GM19395 (cell line): ENCODE results near the gene SERHL2.
A peak's percentile ranks its signal among the peaks of the same experiment; 100 is the strongest.
"Not testable (repeated sequence)": the region's sequence is repeated elsewhere in the genome, so short reads cannot be mapped to it uniquely, and the experiment has no call there.

Source experiments
- ATAC-seq: cut with Tn5 transposase; IDR thresholded peaks from one replicate; pipeline ENCODE4 v1.9.1; 2021; ENCODE audit warnings: mild to moderate bottlenecking, moderate library complexity; ENCODE audit not compliant: unreplicated experiment

The SERHL2 gene

GRCh38 chr22:42603427-42603826, 49.7 kb downstream of the SERHL2 start:
- no peak for ATAC-seq

GRCh38 chr22:42604403-42604802, 50.6 kb downstream of the SERHL2 start:
- ATAC-seq, result no peak

- ATAC-seq, result not testable (repeated sequence)
Observed at GRCh38 chr22:42607641-42608040, 53.9 kb downstream of the SERHL2 start.

DNA sequence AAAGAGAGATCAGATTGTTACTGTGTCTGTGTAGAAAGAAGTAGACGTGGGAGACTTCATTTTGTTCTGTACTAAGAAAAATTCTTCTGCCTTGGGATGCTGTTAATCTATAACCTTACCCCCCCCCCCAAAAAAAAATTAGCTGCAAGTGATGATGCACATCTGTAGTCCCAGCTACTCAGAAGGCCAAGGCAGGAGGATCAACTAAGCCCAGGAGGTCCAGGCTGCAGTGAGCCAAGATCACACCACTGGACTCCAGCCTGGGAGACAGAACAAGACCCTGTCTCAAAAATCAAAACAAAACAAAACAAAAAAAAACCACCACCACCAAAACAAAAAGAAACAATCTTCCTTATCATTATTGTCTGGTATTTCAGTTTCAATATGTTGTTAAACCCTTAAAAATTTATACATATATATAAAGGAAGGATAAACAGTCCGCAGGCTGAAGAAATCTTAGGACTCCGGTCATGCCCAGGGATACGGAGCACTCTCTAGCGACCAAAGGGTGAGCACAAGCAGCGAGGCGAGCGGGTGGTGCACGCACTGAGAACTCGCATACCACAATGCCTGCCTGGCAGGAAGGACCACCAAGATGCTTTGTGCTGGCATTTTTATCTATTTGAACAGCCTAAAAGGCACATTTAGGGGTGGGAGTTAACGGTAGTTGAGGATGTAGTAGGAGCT, 54.5 kb downstream of the SERHL2 start:
- no peak for ATAC-seq

DNA sequence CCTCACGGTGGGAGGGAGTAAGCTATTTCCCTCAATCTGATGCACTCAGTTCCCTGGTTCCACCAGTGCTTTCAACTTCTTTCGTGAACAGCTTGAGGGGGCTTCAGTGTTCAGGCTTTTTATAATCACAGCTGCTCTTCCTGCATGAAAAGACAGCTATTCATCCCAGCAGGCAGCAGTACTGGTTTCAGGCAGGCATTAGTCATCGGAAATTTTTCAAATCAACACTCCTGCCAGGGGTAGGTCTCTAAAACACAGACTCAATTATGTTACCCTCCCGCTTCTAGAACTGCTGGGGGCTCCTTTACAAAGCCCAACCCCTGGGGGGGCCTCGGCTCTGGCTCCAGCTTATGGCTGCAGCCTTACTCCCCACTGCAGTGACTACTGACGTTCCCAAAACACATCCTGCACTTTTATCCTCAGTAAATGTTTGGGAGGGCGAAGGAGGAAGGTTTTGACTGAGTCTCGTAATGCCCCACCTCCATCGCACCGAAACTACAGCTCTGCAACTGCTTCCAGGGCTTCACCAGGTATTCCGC, 55.1 kb downstream of the SERHL2 start:
- no peak for ATAC-seq

DNA sequence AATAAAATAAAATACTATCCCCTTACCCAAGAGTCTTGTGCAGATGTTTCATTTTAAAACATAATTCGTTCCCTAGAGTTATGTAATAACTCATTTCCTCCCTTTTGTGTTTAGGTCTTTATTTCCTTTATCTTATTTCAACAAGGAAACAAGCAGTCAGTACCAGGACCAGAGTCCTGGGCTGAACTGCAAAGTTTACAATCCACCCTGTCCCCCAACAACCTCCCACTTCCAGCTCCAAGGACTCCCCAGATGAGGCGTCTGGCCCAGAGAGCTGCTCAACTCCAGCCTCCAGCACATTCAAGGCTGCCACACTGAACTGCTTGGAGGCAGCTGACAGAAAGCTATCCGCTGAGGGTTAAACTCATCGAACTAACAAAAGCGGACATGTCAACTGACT, 56.4 kb downstream of the SERHL2 start:
- no peak for ATAC-seq

GRCh38 chr22:42611051-42611450, 57.3 kb downstream of the SERHL2 start:
- no peak for ATAC-seq

DNA sequence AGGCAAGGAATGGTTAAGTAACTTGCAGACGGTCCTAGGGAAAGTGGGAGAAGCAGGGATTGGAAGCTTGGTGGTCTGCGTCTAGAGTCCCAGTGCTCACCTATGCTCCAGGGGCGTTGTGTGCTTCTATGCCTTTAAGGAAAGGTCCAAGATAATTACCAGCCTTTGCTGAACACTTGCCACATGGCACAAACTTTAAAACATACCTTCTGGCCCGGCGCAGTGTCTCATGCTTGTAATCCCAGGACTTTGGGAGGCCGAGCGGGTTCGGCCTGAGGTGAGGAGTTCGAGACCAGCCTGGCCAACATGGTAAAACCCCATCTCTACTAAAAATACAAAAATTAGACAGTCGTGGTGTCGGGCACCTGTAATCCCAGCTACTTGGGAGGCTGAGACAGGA, 58.6 kb downstream of the SERHL2 start:
- ATAC-seq, result no peak

- ATAC-seq, result no peak
Observed at GRCh38 chr22:42613872-42614301, 60.1 kb downstream of the SERHL2 start.

DNA sequence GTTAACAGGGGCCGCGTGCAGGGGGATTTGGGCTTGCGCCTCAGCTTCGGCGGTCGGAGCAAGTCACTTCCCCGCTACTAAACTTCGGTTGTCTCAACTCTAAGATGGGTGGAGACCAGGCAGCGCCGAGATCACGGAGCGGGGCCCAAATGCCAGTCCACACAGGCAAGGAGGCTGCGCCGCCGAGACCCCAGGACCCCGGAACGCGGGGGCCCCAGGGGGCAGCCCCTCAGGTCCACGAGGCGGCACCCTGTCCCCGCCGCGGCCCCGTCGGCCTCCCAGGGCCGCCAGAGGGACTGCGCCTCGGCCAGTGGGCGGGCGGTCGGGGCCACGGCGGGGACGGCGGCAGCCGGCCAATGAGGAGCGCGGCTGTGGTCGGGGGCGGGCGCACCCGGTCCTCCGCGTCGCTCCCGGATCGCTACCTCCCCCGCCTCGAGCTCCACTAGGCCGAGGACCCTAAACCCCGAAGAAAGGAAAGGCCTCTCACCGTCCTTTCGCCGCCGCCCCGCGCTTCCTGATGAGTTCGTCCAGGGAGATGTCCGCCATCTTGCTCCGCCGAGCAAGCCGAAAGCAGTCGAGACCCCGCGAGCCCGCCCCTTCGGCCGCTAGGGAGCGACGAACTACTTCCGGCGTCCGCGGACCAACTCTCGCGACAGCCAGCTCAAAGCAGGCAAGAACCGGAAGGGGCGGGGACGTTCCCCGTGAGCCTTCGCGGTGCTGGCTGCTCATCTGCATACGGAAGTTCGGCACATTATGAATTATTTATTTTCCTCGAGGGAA, 60.7 kb downstream of the SERHL2 start, which contains the start of gene POLDIP3:
Gene POLDIP3 (minus strand): TSS at position 572 of the 780 bp plus-strand sequence. CDS start 26 bp downstream, at position 546.
- ATAC-seq, result peak; percentile 68

- ATAC-seq, result peak; percentile 72
Observed at GRCh38 chr22:42615092-42615859, 61.5 kb downstream of the SERHL2 start.

DNA sequence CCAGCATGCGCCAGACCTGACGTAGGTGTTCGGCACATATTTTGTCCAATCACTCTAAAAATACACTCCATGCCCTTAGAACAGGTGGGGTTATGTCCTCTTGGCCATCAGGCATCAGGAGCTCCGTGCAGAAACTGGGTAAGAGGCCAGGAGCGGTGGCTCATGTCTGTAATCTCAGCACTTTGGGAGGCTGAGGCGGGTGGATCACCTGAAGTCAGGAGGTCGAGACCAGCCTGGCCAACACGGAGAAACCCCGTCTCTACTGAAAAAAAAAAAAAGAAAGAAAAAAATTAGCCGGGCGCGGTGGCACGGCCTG, 62.1 kb downstream of the SERHL2 start:
- ATAC-seq, result not testable (repeated sequence)

DNA sequence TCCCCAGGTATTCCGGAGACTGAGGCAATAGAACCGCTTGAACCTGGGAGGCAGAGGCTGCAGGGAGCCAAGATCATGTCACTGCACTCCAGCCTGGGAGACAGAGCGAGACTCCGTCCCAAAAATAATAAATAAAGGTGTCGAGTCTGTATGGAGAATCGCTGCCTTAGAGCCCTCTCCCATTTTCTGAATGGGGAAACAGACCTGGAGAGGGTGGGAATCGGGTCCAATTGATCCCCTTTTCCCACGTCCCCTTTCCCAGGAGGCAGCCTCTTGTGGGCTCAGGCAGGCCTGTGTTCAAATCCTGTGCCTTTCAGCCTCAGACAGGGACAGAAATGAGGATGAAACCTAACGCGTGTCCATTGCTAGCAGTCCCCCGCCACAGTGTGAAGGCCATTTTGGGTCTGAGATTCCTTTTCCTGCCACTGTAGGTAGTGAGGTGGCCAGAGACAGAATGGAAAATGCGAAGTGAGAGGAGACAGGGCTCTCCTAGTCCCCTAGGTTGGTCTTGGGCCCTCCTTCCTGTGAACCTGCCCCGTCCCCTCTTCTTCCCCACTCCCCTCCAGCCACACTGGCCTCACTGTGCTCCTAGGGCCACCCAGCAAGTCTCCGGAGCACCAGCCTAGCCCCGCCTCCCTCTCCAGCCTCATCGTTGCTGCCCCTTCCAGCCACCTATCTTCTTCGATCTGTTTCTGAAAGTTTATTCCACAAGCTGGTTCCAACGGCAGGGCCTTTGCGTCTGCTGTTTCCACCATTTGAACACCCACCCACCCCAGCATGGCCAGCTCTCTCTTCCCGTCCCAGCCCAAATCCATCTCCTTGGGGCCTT, 63.6 kb downstream of the SERHL2 start:
- no peak for ATAC-seq

GRCh38 chr22:42619261-42620063, 65.7 kb downstream of the SERHL2 start:
- no peak for ATAC-seq

DNA sequence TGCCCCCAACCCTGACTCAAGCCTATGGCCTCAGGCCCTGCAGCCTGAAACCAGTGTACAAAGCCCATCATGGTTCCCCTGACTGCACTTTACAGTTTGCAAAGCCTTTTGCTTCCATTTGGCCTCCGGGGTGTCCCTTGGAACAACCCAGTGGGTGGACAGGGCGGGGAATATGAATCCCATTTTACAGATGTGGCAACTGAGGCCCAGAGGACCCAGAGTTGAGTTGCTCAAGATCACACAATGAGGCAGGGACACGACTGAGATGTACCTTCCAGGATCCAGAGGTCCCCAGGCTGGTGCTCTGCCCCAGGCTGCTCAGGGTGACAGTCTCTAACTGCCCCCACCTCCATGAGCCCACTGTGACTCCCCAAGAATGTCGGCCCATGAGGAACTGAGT, 66.3 kb downstream of the SERHL2 start:
- ATAC-seq, result no peak

- no peak for ATAC-seq
Observed at GRCh38 chr22:42621505-42622002, 67.8 kb downstream of the SERHL2 start.

DNA sequence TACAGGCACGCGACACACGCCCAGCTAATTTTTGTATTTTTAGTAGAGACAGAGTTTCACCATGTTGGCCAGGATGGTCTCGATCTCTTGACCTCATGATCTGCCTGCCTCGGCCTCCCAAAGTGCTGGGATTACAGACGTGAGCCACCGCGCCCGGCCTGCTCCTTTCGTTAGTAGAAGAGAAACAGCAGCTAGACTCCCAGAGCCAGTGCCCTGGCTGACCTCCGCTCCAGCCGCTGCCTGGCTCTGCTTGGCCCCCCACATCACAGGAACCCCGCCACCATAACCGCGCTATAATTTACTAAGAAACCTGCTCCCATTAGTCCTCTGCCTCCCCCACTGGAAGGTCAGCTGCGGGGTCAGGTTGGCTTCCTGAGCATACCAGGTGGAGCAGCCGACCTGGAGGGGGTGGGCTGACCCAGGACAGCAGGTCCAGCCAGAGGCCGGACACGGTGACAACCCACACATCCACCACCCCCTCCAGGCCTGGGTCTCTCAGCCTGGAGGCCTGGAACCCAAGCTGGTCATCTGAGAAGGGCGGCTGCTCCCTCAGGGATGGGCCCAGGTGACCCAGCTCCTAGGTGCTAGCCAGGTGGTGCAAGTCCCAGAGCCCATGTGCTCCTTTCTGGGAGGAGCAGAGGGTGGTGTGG, 68.4 kb downstream of the SERHL2 start:
- no peak for ATAC-seq

GRCh38 chr22:42623301-42623751, 69.6 kb downstream of the SERHL2 start:
- no peak for ATAC-seq
